Ovary (tissue), 3 donors: ENCODE measurements around the gene MTUS2.

Experiments used
- CTCF ChIP-seq, 3 donors: fragments of 450-650 bp in 2 of 3; fragments of 200-600 bp in 1 of 3; IDR thresholded peaks; one replicate each; pipeline versions ENCODE4 v1.5.1 to v1.8.0; 2016 to 2022; ENCODE audit warnings: antibody characterized with exemption in 3 of 3, mild to moderate bottlenecking in 1 of 3
- EP300 ChIP-seq: sonication (generic); formaldehyde crosslinking; IDR thresholded peaks from one replicate; pipeline ENCODE4 v1.6.1; 2017; ENCODE audit warnings: antibody characterized with exemption
- POLR2A ChIP-seq: fragments of 450-650 bp; IDR thresholded peaks from one replicate; pipeline ENCODE4 v1.6.1; 2017; ENCODE audit warnings: antibody characterized with exemption, mild to moderate bottlenecking, moderate library complexity
- donor health status: DM: no; HTN: no; CAD: no.

- no peak for TF ChIP-seq CTCF (IDR thresholded peaks at IDR 0.05)
- no peak for TF ChIP-seq POLR2A
- no peak for TF ChIP-seq EP300
Observed at GRCh38 chr13:29020314-29020713, 200.2 kb downstream of the MTUS2 start.
